Endothelial cell (in vitro differentiated cells): Measurements from ENCODE around the gene ZNF574. TPM values are rescaled to one million over a fixed set of nuclear protein-coding genes. Genes with fewer than 3 reads are reported as not detected.

Source experiments
- DNase-seq: peaks from one replicate; pipeline ENCODE4 v3.0.0; 2021; ENCODE audit warnings: low spot score
- H3K27ac Mint-ChIP-seq: one replicate; pipeline ENCODE4 v1.8.0; 2021; ENCODE audit warnings: mixed read lengths, inconsistent platforms; ENCODE audit not compliant: unreplicated experiment
- H3K27me3 Mint-ChIP-seq: one replicate; pipeline ENCODE4 v1.8.0; 2021; ENCODE audit warnings: mild to moderate bottlenecking, moderate library complexity, mixed read lengths, inconsistent platforms; ENCODE audit not compliant: unreplicated experiment
- H3K36me3 Mint-ChIP-seq: one replicate; pipeline ENCODE4 v1.8.0; 2021; ENCODE audit warnings: mild to moderate bottlenecking, low read depth, mixed read lengths, inconsistent platforms; ENCODE audit not compliant: unreplicated experiment
- H3K4me1 Mint-ChIP-seq: one replicate; pipeline ENCODE4 v1.8.0; 2021; ENCODE audit warnings: mild to moderate bottlenecking, mixed read lengths, inconsistent platforms; ENCODE audit not compliant: unreplicated experiment
- H3K4me3 Mint-ChIP-seq: one replicate; pipeline ENCODE4 v1.8.0; 2021; ENCODE audit warnings: mild to moderate bottlenecking, mixed read lengths, inconsistent platforms; ENCODE audit not compliant: unreplicated experiment
- H3K9me3 Mint-ChIP-seq: one replicate; pipeline ENCODE4 v1.8.0; 2021; ENCODE audit warnings: mixed read lengths, inconsistent platforms; ENCODE audit not compliant: unreplicated experiment
- CTCF ChIP-seq: fragments of 200-600 bp; sonication (generic); IDR thresholded peaks from one replicate; pipeline ENCODE4 v1.5.0; 2021; ENCODE audit warnings: antibody characterized with exemption; ENCODE audit not compliant: unreplicated experiment
- total RNA-seq: library from RNA; stranded (reverse); fragmentation: NEBNext Ultra II Directional; extraction: Animal tissue kit (Norgen Biotek cat#: 25700); gene quantifications from one replicate; pipeline ENCODE4 v1.2.1, GENCODE V29; 2021; ENCODE audit not compliant: unreplicated experiment

Gene ZNF574
- total RNA-seq, 1 donor from 2014 or later: 19.7 TPM

- Mint-ChIP-seq H3K27ac (no peak overlapping the region), H3K9me3 (no peaks in the 10 kb centered on the region), H3K36me3 (no peaks in the 10 kb centered on the region), H3K4me1 (peaks cover 10% of the 10 kb centered on the region), H3K27me3 (no peaks in the 10 kb centered on the region), H3K4me3 (peak overlapping the region; percentile 25)
- TF ChIP-seq CTCF: no peak
- DNase-seq: no peak
Measured at GRCh38 chr19:42088471-42089190, 12.7 kb downstream of the ZNF574 start.

GRCh38 chr19:42089191-42089750 is 13.3 kb downstream of the ZNF574 start:
- no peak for DNase-seq
- Mint-ChIP-seq H3K27ac (no peak overlapping the region), H3K36me3 (no peaks in the 10 kb centered on the region), H3K9me3 (no peaks in the 10 kb centered on the region), H3K27me3 (peaks cover 4% of the 10 kb centered on the region), H3K4me3 (no peak overlapping the region), H3K4me1 (peaks cover 10% of the 10 kb centered on the region)
- no peak for TF ChIP-seq CTCF

- Mint-ChIP-seq H3K27me3 (peaks cover 6% of the 10 kb centered on the region), H3K4me1 (peaks cover 10% of the 10 kb centered on the region), H3K9me3 (no peaks in the 10 kb centered on the region), H3K27ac (no peak overlapping the region), H3K4me3 (no peak overlapping the region), H3K36me3 (no peaks in the 10 kb centered on the region)
- DNase-seq: no peak
- no peak for TF ChIP-seq CTCF
Measured at GRCh38 chr19:42089772-42090171, 13.8 kb downstream of the ZNF574 start.

GRCh38 chr19:42090672-42091071 is 14.7 kb downstream of the ZNF574 start:
- Mint-ChIP-seq H3K9me3 (no peaks in the 10 kb centered on the region), H3K27me3 (peaks cover 6% of the 10 kb centered on the region), H3K4me3 (no peak overlapping the region), H3K36me3 (no peaks in the 10 kb centered on the region), H3K27ac (no peak overlapping the region), H3K4me1 (peaks cover 10% of the 10 kb centered on the region)
- DNase-seq: no peak
- TF ChIP-seq CTCF: no peak

- peaks cover 6% of the 10 kb centered on the region for H3K27me3 Mint-ChIP-seq
- peaks cover 10% of the 10 kb centered on the region for H3K4me1 Mint-ChIP-seq
Measured at GRCh38 chr19:42091300-42091699, 15.3 kb downstream of the ZNF574 start.

More at GRCh38 chr19:42091300-42091699, 15.3 kb downstream of the ZNF574 start:
- Mint-ChIP-seq H3K4me3 (no peak overlapping the region), H3K9me3 (no peaks in the 10 kb centered on the region), H3K36me3 (no peaks in the 10 kb centered on the region), H3K27ac (no peak overlapping the region)
- no peak for TF ChIP-seq CTCF
- no peak for DNase-seq
